ENCODE results near the gene SLC23A2. TPM values are rescaled to one million over a fixed set of nuclear protein-coding genes. Genes with fewer than 3 reads are reported as not detected.

SLC23A2 gene
- total RNA-seq, 2 experiments from 2014 or later = 14.3 to 25.7 TPM

DNA sequence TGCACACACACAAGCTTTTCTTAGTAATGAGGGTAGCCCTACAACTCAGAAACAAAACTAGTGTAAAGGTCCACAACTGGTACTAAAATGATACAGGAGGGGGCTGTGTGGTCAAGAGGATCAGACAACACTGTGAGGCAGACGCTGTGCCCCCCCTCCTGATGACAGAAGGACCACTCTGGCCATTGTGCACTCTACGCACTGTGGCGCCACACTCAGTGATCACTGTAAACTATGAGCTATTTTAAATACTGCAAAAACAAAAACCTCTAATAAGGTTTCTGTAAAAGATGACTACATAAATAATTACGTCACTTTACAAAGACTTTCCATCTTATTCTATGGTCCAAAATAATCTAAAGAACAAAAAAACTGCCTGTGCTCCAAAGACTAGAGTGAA, 96.1 kb downstream of the SLC23A2 start:
- no peaks in the 10 kb centered on the region for H3K4me1 ChIP-seq (ENCODE audit: insufficient read depth, low read length, poor library complexity, severe bottlenecking)
- no peak for DNase-seq (ENCODE audit: low spot score)
- H3K9me3 ChIP-seq (ENCODE audit: low read length) = no peaks in the 10 kb centered on the region
- H3K4me3 ChIP-seq (ENCODE audit: low read depth, low read length, poor library complexity, severe bottlenecking) = no peak overlapping the region
- H4K20me1 ChIP-seq (ENCODE audit: insufficient read depth, low read length) = no peaks in the 10 kb centered on the region
- CTCF ChIA-PET (ENCODE audit: unreplicated experiment) = no interaction called here
- H3K36me3 ChIP-seq (ENCODE audit: insufficient read depth, low read length) = peaks cover 33% of the 10 kb centered on the region
- no peak overlapping the region for H3K4me2 ChIP-seq (ENCODE audit: low read length)
- H3K27ac ChIP-seq (ENCODE audit: low read depth, low read length, poor library complexity, severe bottlenecking) = no peak overlapping the region
- H3K9me2 ChIP-seq (ENCODE audit: insufficient read depth, low read length) = no peaks in the 10 kb centered on the region
- POLR2A ChIA-PET = no interaction called here
- TF ChIP-seq, protein P1, sequence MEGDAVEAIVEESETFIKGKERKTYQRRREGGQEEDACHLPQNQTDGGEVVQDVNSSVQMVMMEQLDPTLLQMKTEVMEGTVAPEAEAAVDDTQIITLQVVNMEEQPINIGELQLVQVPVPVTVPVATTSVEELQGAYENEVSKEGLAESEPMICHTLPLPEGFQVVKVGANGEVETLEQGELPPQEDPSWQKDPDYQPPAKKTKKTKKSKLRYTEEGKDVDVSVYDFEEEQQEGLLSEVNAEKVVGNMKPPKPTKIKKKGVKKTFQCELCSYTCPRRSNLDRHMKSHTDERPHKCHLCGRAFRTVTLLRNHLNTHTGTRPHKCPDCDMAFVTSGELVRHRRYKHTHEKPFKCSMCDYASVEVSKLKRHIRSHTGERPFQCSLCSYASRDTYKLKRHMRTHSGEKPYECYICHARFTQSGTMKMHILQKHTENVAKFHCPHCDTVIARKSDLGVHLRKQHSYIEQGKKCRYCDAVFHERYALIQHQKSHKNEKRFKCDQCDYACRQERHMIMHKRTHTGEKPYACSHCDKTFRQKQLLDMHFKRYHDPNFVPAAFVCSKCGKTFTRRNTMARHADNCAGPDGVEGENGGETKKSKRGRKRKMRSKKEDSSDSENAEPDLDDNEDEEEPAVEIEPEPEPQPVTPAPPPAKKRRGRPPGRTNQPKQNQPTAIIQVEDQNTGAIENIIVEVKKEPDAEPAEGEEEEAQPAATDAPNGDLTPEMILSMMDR (conservative IDR thresholded peaks at IDR 0.05; ENCODE audit: low read length) = no peak
- TF ChIP-seq EZH2phosphoT487 (IDR thresholded peaks at IDR 0.05; ENCODE audit: borderline replicate concordance, low read depth, low read length) = no peak
- BruUV-seq (replicated peaks) = no TSS peak
- intact Hi-C loops (cut with micrococcal nuclease; ENCODE audit: unreplicated experiment) = no loop called here
- no peaks in the 10 kb centered on the region for H3K79me2 ChIP-seq (ENCODE audit: insufficient read depth, low read depth, low read length)
- H2AFZ ChIP-seq (ENCODE audit: low read length) = no peak overlapping the region

DNA sequence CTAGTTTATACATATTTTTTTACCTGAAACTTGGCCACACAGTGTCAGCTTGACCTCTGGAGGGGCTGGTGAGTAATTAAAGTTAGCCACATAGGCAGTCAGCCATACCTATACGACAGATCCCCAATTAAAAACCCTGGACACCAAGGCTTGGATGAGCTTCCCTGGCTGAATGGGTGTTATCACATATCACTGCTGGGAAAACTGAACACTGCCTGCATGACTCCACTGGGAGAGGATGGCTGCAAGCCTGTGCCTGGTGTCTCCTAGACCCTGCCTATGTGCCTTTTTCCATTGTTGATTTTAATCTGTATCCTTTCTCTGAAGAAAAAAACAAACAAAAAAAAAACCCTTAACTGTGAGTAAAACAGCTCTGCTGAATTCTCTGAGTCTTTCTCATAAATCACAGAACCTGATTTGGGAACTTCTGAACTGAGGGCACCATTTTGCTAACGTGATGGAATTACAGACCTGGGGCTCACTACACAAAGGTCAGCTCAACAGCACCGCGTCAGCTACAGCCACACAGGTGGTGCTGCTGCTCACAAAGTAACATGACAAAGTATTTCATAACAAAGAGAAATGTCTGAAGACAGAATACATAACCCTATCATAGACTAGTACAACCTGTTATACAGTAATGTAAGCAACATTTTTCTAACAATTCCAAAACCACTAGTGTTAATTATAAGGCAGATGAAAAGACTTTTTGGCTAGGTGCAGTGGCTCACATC, 97.0 kb downstream of the SLC23A2 start:
- H3K9me3 ChIP-seq (ENCODE audit: low read length) = no peaks in the 10 kb centered on the region
- H3K27ac ChIP-seq (ENCODE audit: low read depth, low read length, poor library complexity, severe bottlenecking) = no peak overlapping the region
- intact Hi-C loops (cut with micrococcal nuclease; ENCODE audit: unreplicated experiment) = no loop called here
- no peak for DNase-seq (ENCODE audit: low spot score)
- no peak overlapping the region for H3K4me3 ChIP-seq (ENCODE audit: low read depth, low read length, poor library complexity, severe bottlenecking)
- no peak overlapping the region for H2AFZ ChIP-seq (ENCODE audit: low read length)
- no TSS peak for BruUV-seq (replicated peaks)
- POLR2A ChIA-PET = no interaction called here
- peaks cover 37% of the 10 kb centered on the region for H3K36me3 ChIP-seq (ENCODE audit: insufficient read depth, low read length)
- CTCF ChIA-PET (ENCODE audit: unreplicated experiment) = no interaction called here
- no peaks in the 10 kb centered on the region for H4K20me1 ChIP-seq (ENCODE audit: insufficient read depth, low read length)
- no peaks in the 10 kb centered on the region for H3K4me1 ChIP-seq (ENCODE audit: insufficient read depth, low read length, poor library complexity, severe bottlenecking)
- H3K9me2 ChIP-seq (ENCODE audit: insufficient read depth, low read length) = no peaks in the 10 kb centered on the region
- no peak overlapping the region for H3K4me2 ChIP-seq (ENCODE audit: low read length)
- TF ChIP-seq, protein P1 (conservative IDR thresholded peaks at IDR 0.05; ENCODE audit: low read length) = no peak
- TF ChIP-seq EZH2phosphoT487 (IDR thresholded peaks at IDR 0.05; ENCODE audit: borderline replicate concordance, low read depth, low read length) = no peak
- H3K79me2 ChIP-seq (ENCODE audit: insufficient read depth, low read depth, low read length) = no peaks in the 10 kb centered on the region

DNA sequence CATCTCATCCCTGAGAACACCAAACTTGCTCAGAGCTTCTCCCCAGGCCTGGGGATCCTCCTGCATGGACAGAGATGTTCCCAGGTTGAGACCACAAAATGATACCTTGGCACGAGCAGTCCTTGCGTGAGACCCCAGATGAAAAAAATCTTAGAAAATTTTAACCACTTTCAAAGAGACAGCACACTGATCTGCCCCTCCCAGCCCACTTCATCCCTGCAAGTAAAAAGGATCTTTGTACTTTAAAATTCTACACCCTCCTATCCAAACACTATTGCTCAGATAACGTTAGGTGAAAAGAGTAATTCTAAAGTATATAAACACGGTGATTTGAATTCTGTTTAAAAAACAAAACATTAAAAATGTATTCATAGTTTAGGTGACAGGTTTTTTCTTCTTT, 98.5 kb downstream of the SLC23A2 start:
- Histone ChIP-seq H3K4me2 (ENCODE audit: low read length) (no peak overlapping the region), H3K9me2 (ENCODE audit: insufficient read depth, low read length) (no peaks in the 10 kb centered on the region), H2AFZ (ENCODE audit: low read length) (no peak overlapping the region), H3K36me3 (ENCODE audit: insufficient read depth, low read length) (peaks cover 34% of the 10 kb centered on the region), H3K27ac (ENCODE audit: low read depth, low read length, poor library complexity, severe bottlenecking) (no peak overlapping the region), H3K79me2 (ENCODE audit: insufficient read depth, low read depth, low read length) (no peaks in the 10 kb centered on the region), H3K4me1 (ENCODE audit: insufficient read depth, low read length, poor library complexity, severe bottlenecking) (no peaks in the 10 kb centered on the region), H3K4me3 (ENCODE audit: low read depth, low read length, poor library complexity, severe bottlenecking) (no peak overlapping the region), H3K9me3 (ENCODE audit: low read length) (no peaks in the 10 kb centered on the region), H4K20me1 (ENCODE audit: insufficient read depth, low read length) (no peaks in the 10 kb centered on the region)
- intact Hi-C loops (cut with micrococcal nuclease; ENCODE audit: unreplicated experiment) = no loop called here
- no peak for DNase-seq (ENCODE audit: low spot score)
- TF ChIP-seq EZH2phosphoT487 (IDR thresholded peaks at IDR 0.05; ENCODE audit: borderline replicate concordance, low read depth, low read length) = no peak
- TF ChIP-seq, protein P1 (conservative IDR thresholded peaks at IDR 0.05; ENCODE audit: low read length) = no peak
- ChIA-PET POLR2A (no interaction called here), CTCF (ENCODE audit: unreplicated experiment) (no interaction called here)
- no TSS peak for BruUV-seq (replicated peaks)
